Measurements from ENCODE around the gene TAGLN2.

Gene TAGLN2

GRCh38 chr1:159924791-159925718 is at the start of gene TAGLN2:
Gene TAGLN2 (minus strand): TSS chr1:159925507. CDS start chr1:159920509, 4,998 bp downstream.
- peak within 1 kb of the TSS; percentile 68 to 100 (median 86) for H3K4me3 ChIP-seq
- H3K27ac ChIP-seq = peak within 1 kb of the TSS; percentile 89 to 100 (median 99)

- Histone ChIP-seq H3K27ac (no peak overlapping the region), H3K4me3 (no peak overlapping the region)
These were observed 49.2 kb upstream of the TAGLN2 start for GRCh38 chr1:159974350-159974965.

- Histone ChIP-seq H3K4me3 (no peak overlapping the region), H3K27ac (no peak overlapping the region)
These were observed 48.1 kb upstream of the TAGLN2 start for GRCh38 chr1:159973350-159973940.

- no peak overlapping the region for H3K4me3 ChIP-seq
- H3K27ac ChIP-seq = no peak overlapping the region
These were observed 47.3 kb upstream of the TAGLN2 start for GRCh38 chr1:159972443-159973205.

- no peak overlapping the region for H3K27ac ChIP-seq
- no peak overlapping the region for H3K4me3 ChIP-seq
These were observed 45.6 kb upstream of the TAGLN2 start for GRCh38 chr1:159970932-159971342.

- H3K4me3 ChIP-seq = no peak overlapping the region
- no peak overlapping the region for H3K27ac ChIP-seq
These were observed 43.6 kb upstream of the TAGLN2 start for GRCh38 chr1:159968901-159969300.

DNA sequence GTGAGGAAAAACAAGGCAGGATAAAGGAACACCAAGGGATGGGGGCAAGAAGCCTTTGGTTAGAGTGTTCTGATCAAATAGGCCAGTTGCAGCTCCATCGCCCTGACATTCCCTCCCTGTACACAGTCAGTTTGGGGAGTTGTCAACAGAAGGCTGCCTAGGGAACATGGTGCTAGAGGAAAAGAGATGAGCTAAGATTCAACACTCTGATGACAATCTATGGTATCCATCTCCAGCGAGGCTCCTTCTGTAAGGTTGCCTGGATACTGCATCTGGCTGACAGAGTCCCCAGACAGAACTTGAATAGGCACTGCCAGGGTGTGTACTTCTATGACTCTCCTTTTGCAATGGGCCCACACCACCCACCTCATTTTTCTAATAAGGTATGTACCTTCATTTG is 40.0 kb upstream of the TAGLN2 start:
- Histone ChIP-seq H3K27ac (no peak overlapping the region), H3K4me3 (no peak overlapping the region)

DNA sequence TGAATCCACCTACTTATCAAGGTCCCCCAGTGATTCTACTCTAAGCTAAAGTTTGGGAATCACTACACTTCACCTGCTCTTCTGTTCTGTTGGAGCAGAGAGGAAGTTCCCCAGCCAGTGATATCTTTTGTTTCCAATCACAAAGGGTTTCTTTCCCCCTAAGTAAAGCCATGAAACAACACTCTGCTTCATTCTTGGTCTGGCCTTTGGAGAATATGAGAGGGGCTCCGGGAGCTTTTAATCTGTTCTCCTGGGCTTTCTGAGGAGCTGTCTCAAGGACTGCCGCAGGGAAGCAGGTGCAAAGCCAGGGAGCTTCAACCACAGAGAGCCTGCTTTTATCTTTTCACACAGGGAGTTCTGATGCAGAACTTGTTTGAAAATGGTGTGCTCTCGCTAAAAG is 38.8 kb upstream of the TAGLN2 start:
- H3K4me3 ChIP-seq = no peak overlapping the region
- H3K27ac ChIP-seq = peak overlapping the region in 1 of 21 experiments; percentile 0

DNA sequence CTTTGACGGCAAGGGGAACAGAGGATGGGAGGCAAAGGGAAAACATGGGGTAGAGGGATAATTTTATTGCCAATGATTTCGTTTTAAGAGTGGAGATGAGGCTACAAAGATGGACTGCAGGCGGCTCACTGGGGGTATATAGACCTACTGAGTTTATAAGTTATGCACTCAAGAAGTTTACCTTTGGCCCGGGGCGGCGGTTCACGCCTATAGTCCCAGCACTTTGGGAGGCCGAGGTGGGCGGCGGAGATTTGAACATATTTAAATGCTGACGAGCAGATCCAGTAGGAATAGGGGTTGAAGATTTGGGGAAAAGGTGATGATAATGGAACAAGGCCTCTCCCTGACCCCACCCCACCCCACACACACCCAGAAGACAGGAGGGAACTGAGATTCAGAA is 36.9 kb upstream of the TAGLN2 start:
- peak overlapping the region in 5 of 21 experiments; percentile 49 to 78 (median 70) for H3K27ac ChIP-seq
- peak overlapping the region in 3 of 7 experiments; percentile 8 to 29 (median 25) for H3K4me3 ChIP-seq

DNA sequence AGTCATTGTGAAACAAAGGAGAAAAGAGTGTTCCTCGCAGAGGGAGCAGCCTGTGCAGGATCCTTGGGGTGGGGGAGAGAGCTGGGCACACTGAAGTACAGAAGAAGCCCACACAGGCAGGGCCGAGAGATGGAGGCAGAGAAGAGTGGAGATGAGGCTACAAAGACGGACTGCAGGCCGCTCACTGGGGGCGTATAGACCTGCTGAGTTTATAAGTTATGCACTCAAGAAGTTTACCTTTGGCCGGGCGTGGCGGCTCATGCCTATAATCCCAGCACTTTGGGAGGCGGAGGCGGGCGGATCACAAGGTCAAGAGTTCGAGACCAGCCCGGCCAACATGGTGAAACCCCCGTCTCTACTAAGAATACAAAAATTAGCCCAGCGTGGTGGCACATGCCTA is 36.3 kb upstream of the TAGLN2 start:
- H3K4me3 ChIP-seq = peak overlapping the region in 3 of 7 experiments; percentile 8 to 29 (median 25)
- H3K27ac ChIP-seq = peak overlapping the region in 13 of 21 experiments; percentile 0 to 78 (median 35)

GRCh38 chr1:159960721-159961381 is 35.5 kb upstream of the TAGLN2 start:
- H3K4me3 ChIP-seq = peak overlapping the region in 3 of 7 experiments; percentile 8 to 29 (median 25)
- peak overlapping the region in 13 of 21 experiments; percentile 0 to 78 (median 35) for H3K27ac ChIP-seq

DNA sequence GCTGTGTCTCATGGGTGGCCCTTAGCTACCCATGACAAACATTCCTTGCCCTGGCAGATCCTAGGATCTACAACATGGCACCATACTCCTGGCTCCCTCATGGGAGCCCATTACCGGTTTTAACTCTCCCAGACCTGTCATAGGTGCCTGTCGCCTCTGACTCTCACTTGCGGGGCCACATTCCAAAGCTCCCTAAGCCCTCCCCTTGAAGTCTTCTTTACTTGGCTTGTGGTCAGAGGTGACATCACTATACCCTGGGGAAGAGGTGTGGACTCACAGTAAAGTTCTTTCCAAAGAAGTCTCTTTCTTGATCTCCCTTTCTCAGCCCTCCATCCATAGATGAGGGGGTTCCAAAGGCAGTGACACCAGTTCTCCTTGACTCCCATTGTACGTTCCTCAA is 34.1 kb upstream of the TAGLN2 start:
- peak overlapping the region in 1 of 21 experiments; percentile 45 for H3K27ac ChIP-seq

GRCh38 chr1:159958719-159959380 is 33.5 kb upstream of the TAGLN2 start:
- peak overlapping the region in 3 of 21 experiments; percentile 23 to 45 (median 44) for H3K27ac ChIP-seq

More for the DNA sequence above, 34.1 kb upstream of the TAGLN2 start:
- no peak overlapping the region for H3K4me3 ChIP-seq

GRCh38 chr1:159957824-159958268 is 32.5 kb upstream of the TAGLN2 start:
- Histone ChIP-seq H3K4me3 (no peak overlapping the region), H3K27ac (no peak overlapping the region)

More at GRCh38 chr1:159958719-159959380, 33.5 kb upstream of the TAGLN2 start:
- H3K4me3 ChIP-seq = no peak overlapping the region

DNA sequence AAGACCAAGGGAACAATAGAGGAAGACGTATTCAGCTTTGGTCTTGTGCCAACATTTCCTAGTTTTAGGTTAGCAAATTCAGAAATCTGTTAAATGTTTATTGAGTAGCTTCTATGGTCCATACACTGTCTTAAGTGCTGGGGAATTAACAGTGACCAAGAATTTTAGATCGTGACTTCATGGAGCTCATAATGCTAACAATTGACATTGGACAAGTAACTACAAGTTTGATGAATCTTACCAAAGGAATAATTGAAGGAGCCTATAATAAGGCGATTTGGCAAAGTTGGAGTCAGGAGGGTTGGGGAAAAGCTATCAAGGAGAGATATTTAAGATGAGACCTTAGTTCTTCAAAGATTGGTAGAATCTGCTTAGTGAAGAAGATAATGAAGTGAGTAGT is 30.1 kb upstream of the TAGLN2 start:
- Histone ChIP-seq H3K4me3 (no peak overlapping the region), H3K27ac (no peak overlapping the region)

- H3K4me3 ChIP-seq = no peak within 1 kb of the TSS
- no peak within 1 kb of the TSS for H3K27ac ChIP-seq
These were observed 28.5 kb upstream of the TAGLN2 start, which contains the start of gene SLAMF9 for GRCh38 chr1:159953536-159954515. Gene SLAMF9 (minus strand): TSS chr1:159954237. CDS start chr1:159954137, 100 bp downstream.

DNA sequence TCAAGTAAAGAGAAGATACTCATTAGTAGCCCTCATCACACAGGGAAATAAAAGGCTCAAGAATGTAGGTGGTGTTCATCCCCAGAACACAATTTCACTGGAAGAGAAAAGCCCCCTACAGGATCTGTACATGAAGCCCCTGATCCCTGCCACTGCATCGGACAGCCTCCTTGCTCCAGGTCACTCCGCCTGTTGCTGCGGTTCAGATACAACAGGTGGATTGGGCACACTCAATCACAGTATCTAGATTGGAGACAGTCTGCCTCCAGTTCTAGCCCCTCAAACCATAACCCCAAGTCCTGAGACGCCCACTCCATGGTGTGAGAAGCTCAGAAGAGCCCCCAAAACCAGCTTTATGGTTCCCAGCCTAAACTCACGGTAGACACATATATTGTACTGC is 27.6 kb upstream of the TAGLN2 start:
- Histone ChIP-seq H3K4me3 (no peak overlapping the region), H3K27ac (no peak overlapping the region)
